GM19035 (cell line): ENCODE results near the gene KIRREL1.

Experiments used
- ATAC-seq: cut with Tn5 transposase; IDR thresholded peaks from one replicate; pipeline ENCODE4 v1.9.1; 2021; ENCODE audit not compliant: unreplicated experiment

KIRREL1 gene

DNA sequence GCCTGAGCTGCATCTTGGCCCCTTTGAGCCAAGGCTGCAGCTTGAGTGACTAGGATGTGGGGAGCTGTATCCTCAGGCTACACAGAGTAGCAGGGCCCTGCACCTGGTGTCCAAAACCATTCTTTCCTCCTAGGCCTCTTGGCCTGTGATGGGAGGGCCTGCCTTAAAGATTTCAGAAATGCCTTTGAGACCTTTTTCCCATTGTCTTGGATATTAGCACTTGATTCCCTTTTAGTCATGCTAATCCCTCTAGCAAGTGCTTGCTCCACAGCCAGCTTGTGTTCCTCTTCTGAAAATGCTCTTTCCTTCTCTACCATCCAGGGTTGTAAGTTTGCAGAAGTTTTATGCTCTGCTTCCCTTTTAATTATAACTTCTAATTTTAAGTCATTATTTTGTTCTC lies 21.7 kb upstream of the KIRREL1 start:
- no peak for ATAC-seq

DNA sequence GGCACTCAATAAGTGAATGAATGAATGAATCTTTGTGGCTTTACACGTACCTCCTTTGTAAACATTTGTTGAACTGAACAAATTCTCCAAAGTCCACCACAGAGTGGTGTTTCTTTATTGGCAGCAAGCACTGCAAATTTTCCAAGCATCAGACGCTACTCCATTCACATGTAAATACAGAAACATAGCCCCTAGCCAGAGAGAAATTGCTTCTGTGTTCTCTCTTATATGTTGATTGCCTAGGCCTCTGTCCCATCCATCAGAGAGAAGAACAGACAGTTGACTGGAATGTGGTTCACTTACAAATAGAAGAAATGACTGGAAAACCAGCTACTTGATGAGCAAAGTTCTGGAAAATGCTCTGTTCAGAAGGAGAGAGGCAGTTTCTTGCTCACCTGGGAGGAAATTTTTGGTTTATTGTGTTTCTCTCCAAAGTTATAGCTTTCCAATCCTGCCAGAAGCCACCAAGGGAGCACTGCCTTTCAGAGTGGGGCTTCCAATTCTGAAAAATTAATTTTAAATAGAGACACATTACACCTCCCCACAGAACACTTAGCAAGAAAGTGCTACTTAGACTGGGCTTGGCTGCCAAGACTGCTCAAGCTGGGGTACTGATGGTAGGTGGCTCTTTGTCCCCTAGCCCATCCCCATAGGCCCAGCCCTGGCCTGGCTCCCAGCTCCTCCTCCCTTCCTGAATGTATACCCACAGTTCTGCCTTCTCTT lies 18.1 kb upstream of the KIRREL1 start:
- ATAC-seq, result no peak

DNA sequence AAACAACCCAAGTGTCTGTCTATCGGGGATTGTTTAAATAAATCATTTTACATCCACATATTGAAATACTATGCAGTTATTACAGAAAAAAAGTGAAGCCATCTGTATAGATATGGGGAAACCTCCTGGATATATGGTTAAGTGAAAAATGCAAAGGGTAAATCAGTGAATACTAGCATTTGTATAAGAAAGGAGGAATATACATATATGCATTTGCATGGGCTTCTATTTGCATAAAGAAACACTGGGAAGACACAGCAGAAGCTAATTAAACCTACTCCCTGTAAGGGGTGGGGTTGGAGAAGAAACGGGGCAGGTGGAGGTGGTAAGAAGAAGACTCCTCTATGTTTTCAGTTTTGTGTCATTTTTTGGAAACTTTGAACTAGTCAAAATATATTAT lies 16.6 kb upstream of the KIRREL1 start:
- ATAC-seq, result no peak

DNA sequence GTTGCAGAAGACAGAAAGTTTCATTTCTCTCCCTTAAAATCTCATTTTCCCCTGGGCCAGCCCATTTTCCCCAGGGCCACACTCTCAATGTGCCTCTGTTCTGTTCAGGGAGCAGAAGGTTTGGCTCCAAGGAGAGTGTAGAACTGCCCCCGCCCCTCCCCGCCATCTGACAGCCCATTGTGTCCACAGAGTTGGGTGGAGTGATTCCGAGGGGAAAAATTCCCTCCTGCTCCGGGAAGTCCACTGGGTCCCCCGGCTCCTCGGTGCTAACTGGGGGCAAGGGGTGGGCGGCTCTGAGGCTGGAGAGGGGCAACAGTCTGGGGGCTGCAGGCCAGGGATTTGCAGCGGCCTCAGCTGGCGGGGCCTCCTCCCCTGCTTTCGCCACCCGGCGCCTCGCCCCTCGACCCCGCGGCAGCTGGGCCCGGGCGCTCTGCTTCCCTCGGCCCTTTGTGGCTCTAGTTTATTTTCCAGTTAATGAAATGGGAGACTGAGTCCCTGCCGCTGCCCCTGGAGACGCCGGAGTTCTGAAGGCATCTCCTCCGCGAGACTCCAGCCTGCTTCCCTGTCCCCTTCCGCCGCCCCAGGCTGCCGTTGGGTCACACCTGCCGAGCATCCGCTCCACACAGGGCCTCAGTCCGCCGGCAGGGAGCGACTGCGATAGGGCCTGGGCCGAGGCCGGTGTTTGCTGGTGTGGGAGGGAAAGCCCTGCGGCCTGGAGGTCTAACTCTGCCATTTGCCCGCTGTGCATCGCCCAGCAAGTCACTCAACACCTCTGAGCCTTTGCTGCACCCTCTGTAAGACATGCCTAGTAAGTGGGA lies 14.7 kb upstream of the KIRREL1 start:
- ATAC-seq, result no peak

DNA sequence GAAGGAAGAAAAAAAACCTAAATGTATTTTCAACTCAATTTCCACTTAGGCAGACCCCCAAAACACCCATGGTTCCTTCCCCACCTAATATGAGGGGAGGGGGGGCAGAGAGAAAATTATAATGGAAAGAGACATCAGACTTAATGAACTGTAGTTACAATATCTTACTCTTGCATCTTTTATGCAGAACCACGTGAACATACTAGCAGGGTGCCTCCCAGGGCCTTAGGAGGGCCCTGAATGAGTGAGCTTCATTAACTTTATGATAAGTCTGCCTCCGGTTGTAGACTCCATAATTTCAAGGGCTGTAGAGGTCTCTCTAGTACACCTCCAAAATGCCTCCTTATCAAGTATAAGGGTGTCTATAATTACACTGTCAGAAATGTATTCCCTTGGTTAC lies 11.3 kb upstream of the KIRREL1 start:
- ATAC-seq, result no peak

DNA sequence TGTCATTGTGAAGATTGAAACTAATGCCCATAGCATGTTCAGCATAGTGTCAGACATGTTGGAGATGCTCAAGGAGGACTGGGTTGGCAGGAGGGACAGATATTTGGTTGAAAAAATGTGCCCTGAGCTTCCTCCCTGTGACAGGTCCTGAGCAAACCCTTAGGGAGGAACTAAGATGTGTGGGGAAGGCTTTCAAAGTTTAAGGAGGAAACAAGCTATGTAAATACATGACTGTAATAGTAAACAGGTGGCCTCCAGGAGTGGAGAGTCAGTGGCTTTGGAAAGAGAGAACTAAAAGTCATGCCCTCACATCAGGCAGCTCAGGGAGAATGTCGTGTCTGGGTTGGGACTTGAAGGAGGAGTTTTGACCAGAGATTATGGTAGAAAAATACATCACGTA lies 9.7 kb upstream of the KIRREL1 start:
- ATAC-seq, result no peak

DNA sequence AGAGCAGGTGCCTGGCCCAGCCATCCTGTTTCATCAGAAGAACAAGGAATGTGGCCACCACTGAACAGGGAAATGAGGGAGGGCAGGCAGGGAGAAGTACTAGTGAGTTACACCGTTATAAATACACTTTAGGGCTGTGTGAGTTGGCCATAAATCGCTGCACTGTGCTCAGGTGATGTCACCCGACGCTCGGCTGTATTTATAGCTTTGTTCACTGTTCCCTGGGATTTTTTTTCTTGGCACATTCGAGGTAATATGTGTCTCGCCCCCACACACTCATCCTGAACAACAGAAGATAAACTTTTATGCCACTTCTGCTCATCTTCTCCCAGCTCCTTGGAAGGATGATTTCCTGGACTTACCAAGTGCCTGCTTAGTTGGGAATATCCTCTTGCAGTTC lies 9.0 kb upstream of the KIRREL1 start:
- no peak for ATAC-seq

DNA sequence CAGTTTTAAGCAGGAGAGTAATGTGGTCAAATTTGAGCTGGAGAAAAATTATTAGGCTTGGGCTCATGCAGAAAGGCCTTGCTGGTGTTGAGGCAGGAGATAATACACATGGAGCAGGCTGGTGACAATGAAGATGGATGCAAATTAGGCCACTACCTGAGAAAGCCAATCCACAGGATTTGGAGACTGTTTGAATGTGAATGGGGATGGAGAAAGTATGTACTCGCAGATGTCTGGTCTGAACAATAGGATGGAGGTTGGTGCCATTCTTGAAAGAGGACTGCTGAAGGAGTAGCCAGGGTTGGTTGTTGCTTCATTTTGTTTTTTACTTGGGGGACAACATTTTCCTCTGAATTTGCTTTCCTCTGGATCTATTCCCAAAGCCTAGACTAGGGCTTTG lies 8.0 kb upstream of the KIRREL1 start:
- no peak for ATAC-seq

DNA sequence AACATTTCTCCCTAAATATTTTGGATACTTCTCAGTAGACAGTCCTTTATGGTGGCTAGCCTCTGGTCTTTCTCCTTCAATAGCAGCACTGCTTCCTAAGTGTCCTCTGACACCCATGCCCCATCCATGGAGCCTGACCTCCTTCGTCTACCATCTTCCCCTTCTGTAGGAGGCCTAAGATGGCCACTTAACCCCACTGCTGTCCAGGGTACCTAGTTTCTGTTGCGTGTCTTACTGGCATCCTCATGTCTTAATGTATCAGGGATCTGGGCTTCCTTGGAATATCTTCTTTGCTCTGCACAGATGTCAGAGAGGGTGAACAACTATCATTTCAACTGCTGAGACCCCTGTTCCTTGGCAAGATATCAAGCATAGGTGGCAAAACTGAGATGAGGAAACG lies 5.4 kb upstream of the KIRREL1 start:
- ATAC-seq, result no peak

DNA sequence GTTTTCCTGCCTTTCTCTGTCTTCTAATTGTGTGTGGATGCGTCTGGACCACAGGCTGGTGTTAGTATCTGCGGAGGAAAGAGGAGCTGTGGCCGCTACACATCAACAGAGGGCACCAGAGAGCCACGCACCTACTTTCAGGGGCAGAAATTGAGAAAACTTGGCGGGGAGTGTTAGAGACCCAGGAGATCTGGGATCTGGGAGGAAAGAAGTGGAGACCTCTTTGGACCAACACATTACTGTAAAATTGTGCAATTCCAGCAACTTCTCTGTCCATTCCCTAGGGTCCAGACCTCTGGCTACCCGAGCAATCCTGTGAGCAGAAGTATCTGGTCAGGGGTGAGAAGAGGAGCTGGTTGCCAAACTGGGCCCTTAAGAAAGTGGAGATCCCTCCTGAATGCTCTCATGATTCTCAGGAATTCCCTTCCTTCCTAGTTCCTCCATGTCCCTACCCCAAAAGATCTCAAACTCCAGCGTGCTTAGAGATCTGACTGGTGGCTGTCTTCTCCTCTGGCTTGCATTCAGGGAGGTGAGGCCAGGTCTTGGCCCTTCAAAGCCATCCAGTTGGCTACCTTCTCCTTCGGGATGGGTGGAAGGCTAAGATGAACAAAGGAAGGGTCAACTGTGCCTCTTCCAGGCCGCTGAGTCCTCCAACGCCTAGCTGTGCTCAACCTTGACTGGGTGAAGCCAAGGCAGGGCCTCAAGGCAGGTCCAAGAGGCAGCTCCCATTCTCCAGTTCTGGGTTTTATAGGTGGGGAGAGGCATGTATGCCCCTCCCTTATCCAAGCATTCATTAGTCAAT lies 1.2 kb upstream of the KIRREL1 start:
- no peak for ATAC-seq

DNA sequence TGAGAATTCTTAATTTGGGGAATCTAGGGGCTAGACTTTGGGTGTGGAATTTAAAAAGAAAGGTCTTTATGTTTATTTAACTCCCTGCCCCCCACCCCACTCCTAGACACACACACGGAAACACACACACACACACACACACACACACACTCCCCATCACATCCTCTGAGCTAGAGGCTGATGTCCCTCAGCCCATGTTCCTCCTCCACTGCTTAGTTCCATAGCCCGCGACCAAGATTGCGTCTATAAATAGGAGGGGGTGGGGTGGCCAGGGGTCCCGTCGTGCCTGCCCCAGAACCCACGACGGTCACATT lies 655 bp upstream of the KIRREL1 start:
- ATAC-seq, result no peak

DNA sequence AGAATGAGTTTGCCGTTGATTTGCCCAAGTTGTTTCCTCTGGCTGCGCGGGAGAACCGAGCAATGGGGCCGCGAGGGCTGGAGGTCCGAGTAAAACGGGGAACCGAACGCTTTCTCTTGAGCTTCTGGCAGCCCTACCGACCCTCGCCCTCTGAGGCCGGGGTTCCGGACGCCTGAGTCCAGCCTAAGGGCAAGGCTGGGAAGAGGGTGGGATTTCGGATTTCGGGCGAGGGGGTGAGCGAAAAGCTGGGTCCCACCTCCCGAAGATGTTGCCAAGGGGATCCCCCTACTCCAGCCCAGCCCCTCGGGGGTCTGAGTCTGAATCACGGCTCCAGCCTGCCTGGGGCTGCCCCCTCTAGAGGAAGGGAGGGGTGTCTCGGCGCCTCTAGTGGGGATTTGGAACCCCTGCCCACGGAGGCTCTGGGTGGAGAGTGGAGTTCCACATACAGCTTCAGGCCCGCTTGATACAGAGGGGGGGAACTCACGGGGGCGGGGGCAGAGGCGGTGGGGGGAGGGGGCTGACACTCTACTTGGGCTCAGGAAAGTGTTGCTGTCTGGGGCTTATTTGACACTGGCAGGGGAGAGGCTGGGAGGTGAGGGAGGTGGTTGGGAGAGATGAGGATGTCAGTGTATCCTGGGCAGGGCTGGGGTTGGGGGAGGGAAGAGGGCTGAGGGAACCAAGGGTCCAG lies 617 bp downstream of the KIRREL1 start:
- no peak for ATAC-seq

DNA sequence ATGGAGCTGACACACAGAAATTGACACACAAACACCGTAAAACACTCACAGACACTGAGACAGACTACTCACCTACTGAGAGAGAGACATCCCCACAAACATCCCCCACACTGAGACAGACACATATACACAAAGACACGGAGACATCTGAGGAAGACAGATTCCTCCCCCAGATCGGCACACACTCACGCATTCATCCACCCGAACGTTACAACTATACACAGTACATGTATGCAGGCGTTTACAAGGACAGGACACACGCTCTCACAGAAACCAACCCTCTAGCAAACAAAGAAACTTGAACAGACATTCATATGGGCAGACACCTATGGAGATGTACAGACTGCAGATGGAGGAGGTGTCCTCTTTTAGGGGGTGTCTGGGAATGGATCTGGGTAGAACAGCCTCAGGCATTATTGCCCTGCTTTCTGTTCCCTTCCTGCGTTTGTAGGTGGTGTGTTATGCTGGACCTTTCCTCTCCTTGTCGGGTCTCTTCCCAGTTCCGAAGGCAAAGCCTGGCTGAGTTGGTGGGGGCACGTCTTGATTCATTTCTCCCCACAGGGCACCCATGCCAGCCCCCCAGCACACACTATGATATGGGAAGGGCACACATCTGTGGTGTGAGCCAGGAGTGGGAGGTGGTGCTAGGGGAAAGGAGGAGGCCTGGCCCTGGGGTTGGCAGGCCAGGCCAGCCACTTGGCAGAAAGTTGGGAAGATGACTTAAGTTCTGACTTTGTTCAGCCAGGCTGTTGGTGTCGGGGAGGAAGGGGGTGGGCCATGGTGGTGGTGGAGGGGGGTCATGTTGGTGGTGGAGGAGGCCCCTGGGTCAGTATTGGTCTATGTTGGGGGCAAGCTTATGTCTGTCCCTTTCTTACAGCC lies 1.5 kb downstream of the KIRREL1 start:
- no peak for ATAC-seq

DNA sequence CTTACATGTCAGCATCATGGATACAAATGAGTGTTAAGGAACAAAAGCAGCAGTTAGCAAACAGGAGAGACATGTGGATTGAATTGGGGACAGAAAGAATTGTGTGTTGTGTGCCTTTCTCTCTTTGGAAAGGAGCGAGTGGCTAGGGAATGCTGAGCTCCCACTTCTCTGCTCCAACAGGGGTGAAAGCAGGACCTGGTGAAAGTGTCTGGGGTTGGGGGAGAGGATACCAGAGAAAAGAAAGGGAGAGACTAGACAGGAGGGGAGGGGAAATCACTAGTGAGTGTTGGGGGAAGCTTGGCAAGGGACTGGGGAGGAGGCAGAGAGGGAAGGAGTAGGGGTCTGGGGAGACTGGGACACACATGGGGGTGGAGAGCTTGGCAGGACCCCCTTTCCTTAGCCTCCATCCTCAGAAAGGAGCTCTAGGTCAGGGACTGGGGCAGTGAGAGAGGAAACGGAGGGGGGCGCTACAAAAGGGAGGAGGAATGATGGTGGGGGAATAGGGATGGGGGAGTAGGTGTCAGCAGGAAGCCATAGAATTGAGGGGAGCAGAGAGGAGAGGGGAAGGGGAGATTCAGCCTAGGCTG lies 2.2 kb downstream of the KIRREL1 start:
- no peak for ATAC-seq

DNA sequence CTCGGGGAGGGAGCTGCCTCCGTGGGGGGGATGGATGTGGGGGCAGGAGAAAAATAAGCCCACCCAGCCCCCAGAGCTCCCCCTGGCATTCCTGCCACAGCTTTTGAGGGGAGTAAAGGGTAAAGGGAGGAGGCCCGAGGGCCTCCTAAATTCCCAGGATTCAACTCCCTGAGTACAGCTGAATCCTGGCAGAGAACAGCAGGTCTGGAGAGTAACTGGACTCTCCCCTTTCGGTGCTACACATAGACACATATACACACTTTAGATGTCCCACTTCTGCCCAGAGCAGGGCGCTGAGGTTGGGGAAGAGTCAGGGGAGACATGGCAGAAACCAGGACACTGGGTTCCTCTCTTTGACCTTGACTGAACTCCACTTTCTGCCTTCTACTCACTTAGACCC lies 3.0 kb downstream of the KIRREL1 start:
- ATAC-seq, result no peak

DNA sequence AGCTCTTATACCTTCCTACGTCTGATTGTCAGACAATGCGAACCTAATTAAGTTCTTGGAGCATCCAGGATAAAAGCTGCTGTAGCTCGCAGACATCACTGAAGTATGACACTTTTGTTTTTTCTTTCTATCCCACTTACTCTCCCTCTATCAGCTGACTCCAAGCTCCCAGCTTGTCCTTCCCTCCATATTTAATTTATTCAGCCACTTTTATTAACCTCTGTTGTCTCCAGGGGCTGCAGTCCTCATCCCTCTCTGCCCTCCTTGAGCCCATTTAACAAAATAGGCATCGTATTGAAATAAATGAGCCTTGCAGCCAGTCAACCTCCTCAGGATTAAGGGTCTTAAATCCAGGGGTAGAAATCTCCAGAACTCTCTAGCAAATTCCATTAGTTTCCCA lies 7.1 kb downstream of the KIRREL1 start:
- ATAC-seq, result no peak

DNA sequence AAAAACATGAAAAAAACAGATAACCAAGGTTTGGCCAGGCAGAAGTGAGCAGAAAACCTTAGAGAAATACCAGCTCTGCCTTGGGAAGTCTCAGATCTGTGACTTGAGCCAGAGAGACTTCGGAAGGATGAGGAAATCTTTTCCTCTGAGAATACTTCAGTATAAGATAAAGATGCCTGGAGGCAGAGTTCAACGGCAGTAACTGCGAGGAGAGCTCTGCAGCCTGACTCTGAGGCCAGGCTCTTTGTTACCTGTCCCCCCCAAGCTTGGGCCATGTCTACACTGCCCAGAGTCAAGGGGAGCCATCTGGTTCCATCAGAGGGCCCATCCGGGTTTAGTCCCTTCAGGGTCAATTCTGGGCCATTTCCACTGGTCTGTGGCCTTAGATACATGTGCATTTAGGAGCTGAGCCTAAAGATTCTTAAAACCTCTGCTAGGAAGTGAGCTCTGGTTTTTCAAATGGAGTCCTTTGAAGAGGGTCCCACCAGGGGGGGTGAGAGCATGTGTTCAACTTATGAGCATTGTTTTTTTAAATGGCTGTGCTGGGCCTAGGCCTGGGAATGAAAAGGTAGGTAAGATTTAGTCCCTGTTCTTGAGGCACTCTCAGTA lies 8.7 kb downstream of the KIRREL1 start:
- no peak for ATAC-seq

DNA sequence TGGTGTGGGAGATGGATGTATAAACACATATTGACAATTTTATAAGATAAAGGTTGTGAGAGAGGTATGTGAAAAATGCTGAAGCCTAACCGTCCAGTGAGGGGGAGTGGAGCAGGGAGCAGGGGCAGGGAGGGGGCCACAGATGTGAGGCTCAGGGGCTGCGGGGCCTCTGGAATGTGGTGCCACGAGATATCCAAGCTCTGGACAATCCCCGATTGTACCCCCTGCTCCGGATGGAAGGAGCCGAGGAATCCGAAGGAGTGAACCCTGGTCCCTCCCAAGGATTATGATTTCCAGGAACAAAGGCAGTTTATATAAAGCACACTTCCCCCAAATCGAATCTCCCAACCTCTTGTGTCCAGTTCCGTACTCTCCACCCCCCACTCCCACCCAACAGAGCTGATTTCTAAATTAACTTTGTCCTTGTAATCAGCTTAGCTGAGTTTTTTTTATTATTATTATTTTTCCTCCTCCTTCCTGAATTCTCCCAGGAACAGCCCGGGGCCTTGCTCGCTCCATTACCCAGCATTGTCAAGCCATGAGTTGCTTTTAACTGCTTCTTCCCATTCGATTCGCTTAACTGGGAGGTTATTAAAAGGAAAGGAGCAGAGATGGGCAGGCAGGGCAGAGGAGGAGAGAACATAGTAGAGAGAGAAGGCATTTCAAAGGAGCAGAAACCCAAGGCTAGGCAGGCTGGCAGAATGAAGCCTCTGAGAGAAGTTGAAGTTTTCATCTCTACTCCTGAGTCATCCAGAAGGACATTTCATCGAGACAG lies 9.4 kb downstream of the KIRREL1 start:
- no peak for ATAC-seq

DNA sequence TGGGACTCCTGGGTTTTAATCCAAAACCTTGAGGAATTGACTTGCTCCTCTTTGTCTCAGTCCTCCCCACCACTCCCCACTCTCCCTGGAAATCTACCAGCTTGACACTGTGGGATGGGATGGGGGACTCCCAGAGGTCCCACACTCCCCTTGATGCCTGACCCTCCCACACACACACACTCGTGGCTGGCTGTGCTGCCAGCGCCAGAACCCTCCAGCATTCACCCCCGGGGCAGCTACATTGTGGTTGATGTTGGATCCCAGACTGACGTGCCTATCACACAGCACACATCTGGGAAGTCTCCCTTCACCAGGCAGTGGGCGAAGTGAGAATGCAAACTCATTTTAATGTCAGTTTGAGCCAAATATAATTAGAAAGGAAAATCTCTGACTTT lies 10.0 kb downstream of the KIRREL1 start:
- no peak for ATAC-seq
